ENCODE data around the gene SPC24. TPM values are rescaled to one million over a fixed set of nuclear protein-coding genes. Genes with fewer than 3 reads are reported as not detected.

SPC24 gene
- total and polyA plus RNA-seq, 8 donors, result 0.20 to 1.4 (median 0.55) TPM

DNA sequence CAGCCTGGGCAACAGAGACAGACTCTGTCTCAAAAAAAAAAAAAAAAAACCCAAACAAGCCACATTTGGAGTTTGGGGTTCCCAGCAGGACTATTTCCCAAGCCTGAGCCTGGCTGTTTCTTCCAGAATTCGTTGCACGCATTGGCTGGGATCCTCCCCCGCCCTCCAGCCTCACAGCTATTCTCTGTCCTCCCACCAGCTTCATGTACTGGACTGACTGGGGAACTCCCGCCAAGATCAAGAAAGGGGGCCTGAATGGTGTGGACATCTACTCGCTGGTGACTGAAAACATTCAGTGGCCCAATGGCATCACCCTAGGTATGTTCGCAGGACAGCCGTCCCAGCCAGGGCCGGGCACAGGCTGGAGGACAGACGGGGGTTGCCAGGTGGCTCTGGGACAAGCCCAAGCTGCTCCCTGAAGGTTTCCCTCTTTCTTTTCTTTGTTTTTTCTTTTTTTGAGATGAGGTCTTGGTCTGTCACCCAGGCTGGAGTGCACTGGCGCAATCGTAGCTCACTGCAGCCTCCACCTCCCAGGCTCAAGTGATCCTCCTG is 39.6 kb downstream of the SPC24 start:
- Histone ChIP-seq H3K4me1 (no peaks in the 10 kb centered on the region), H3K36me3 (peaks cover 17 to 79% (median 33%) of the 10 kb centered on the region in 3 donors), H3K27ac (no peak overlapping the region), H3K9me3 (no peaks in the 10 kb centered on the region), H3K4me3 (no peak overlapping the region), H3K27me3 (no peaks in the 10 kb centered on the region)
- intact Hi-C loops (cut with DNase I), result no loop called here
- FAIRE-seq (no peak), DNase-seq (no peak), ATAC-seq (no peak)
- TF ChIP-seq, protein P1, sequence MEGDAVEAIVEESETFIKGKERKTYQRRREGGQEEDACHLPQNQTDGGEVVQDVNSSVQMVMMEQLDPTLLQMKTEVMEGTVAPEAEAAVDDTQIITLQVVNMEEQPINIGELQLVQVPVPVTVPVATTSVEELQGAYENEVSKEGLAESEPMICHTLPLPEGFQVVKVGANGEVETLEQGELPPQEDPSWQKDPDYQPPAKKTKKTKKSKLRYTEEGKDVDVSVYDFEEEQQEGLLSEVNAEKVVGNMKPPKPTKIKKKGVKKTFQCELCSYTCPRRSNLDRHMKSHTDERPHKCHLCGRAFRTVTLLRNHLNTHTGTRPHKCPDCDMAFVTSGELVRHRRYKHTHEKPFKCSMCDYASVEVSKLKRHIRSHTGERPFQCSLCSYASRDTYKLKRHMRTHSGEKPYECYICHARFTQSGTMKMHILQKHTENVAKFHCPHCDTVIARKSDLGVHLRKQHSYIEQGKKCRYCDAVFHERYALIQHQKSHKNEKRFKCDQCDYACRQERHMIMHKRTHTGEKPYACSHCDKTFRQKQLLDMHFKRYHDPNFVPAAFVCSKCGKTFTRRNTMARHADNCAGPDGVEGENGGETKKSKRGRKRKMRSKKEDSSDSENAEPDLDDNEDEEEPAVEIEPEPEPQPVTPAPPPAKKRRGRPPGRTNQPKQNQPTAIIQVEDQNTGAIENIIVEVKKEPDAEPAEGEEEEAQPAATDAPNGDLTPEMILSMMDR (IDR thresholded peaks at IDR 0.05), result no peak
- WGBS, 2 donors, result 88 to 89% methylated on average over 11 of the region's 11 CpGs

DNA sequence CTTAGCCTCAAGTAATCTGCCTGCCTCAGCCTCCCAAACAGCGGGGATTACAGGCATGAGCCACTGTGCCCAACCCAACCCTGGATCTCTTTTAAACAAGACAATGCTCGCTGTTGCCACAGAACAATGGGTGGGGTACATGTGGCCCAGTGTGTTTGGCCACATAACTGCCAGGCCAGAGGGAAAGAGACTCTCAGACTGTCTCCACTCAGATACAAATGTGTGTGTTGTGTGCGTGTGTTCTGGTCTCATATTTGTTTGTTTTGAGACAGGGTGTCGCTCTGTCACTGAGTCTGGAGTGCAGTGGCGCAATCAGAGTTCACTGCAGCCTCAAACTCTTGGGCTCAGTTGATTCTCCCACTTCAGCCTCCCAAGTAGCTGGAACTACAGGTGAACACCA is 40.5 kb downstream of the SPC24 start:
- H3K27ac ChIP-seq, result no peak overlapping the region
- intact Hi-C loops (cut with DNase I), result no loop called here
- no peaks in the 10 kb centered on the region for H3K4me1 ChIP-seq
- TF ChIP-seq, protein P1 (IDR thresholded peaks at IDR 0.05), result no peak
- ATAC-seq (no peak), DNase-seq (no peak), FAIRE-seq (no peak)
- H3K9me3 ChIP-seq, result no peaks in the 10 kb centered on the region
- no peak overlapping the region for H3K4me3 ChIP-seq
- H3K27me3 ChIP-seq, result no peaks in the 10 kb centered on the region
- peaks cover 17 to 76% (median 24%) of the 10 kb centered on the region in 3 donors for H3K36me3 ChIP-seq
- WGBS, 2 donors, result 92 to 94% methylated on average over 5 of the region's 5 CpGs

DNA sequence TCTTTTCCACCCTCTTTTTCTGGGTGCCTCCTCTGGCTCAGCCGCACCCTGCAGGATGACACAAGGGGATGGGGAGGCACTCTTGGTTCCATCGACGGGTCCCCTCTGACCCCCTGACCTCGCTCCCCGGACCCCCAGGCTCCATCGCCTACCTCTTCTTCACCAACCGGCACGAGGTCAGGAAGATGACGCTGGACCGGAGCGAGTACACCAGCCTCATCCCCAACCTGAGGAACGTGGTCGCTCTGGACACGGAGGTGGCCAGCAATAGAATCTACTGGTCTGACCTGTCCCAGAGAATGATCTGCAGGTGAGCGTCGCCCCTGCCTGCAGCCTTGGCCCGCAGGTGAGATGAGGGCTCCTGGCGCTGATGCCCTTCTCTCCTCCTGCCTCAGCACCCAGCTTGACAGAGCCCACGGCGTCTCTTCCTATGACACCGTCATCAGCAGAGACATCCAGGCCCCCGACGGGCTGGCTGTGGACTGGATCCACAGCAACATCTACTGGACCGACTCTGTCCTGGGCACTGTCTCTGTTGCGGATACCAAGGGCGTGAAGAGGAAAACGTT is 42.4 kb downstream of the SPC24 start:
- Histone ChIP-seq H3K27me3 (no peaks in the 10 kb centered on the region), H3K27ac (no peak overlapping the region), H3K9me3 (no peaks in the 10 kb centered on the region), H3K4me1 (no peaks in the 10 kb centered on the region), H3K4me3 (no peak overlapping the region), H3K36me3 (peaks cover 20 to 76% (median 30%) of the 10 kb centered on the region in 3 donors)
- FAIRE-seq, result no peak
- TF ChIP-seq, protein P1 (IDR thresholded peaks at IDR 0.05), result no peak
- 93 to 94% methylated on average over 27 of the region's 27 CpGs for WGBS, 2 donors
- no peak for DNase-seq
- intact Hi-C loops (cut with DNase I), result no loop called here
- no peak for ATAC-seq

DNA sequence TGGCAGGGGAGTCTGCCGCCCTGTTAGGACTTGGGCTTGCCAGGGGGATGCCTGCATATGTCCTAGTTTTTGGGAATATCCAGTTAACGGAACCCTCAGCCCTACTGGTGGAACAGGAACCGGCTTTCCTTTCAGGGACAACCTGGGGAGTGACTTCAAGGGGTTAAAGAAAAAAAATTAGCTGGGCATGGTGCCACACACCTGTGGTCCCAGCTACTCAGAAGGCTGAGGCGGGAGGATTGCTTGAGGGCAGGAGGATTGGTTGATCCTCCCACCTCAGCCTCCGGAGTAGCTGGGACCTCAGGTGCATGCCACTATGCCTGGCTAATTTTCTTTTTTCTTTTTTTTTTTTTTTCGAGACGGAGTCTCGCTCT is 43.8 kb downstream of the SPC24 start:
- no peaks in the 10 kb centered on the region for H3K27me3 ChIP-seq
- H3K27ac ChIP-seq, result no peak overlapping the region
- ATAC-seq (no peak), DNase-seq (no peak), FAIRE-seq (no peak)
- no peak overlapping the region for H3K4me3 ChIP-seq
- intact Hi-C loops (cut with DNase I), result no loop called here
- peaks cover 14 to 81% (median 39%) of the 10 kb centered on the region in 3 donors for H3K36me3 ChIP-seq
- no peaks in the 10 kb centered on the region for H3K9me3 ChIP-seq
- WGBS, 2 donors, result 68 to 88% methylated on average over 8 of the region's 8 CpGs
- TF ChIP-seq, protein P1 (IDR thresholded peaks at IDR 0.05), result no peak
- H3K4me1 ChIP-seq, result no peaks in the 10 kb centered on the region

DNA sequence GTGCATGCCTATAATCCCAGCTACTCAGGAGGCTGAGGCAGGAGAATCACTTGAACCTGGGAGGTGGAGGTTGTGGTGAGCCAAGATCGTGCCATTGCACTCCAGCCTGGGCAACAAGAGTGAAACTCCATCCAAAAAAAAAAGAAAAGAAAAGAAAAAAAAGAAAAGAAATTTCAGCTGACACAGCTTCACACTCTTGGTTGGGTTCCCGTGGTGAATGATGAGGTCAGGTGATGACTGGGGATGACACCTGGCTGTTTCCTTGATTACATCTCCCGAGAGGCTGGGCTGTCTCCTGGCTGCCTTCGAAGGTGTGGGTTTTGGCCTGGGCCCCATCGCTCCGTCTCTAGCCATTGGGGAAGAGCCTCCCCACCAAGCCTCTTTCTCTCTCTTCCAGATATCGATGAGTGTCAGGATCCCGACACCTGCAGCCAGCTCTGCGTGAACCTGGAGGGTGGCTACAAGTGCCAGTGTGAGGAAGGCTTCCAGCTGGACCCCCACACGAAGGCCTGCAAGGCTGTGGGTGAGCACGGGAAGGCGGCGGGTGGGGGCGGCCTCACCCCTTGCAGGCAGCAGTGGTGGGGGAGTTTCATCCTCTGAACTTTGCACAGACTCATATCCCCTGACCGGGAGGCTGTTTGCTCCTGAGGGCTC is 44.3 kb downstream of the SPC24 start:
- ATAC-seq (no peak), FAIRE-seq (no peak), DNase-seq (no peak)
- H3K4me1 ChIP-seq, result no peaks in the 10 kb centered on the region
- H3K4me3 ChIP-seq, result no peak overlapping the region
- H3K27ac ChIP-seq, result no peak overlapping the region
- peaks cover 15 to 81% (median 38%) of the 10 kb centered on the region in 3 donors for H3K36me3 ChIP-seq
- no peaks in the 10 kb centered on the region for H3K27me3 ChIP-seq
- intact Hi-C loops (cut with DNase I), result no loop called here
- H3K9me3 ChIP-seq, result no peaks in the 10 kb centered on the region
- TF ChIP-seq, protein P1 (IDR thresholded peaks at IDR 0.05), result no peak
- 96% methylated on average over 15 of the region's 15 CpGs for WGBS, 2 donors

Data from pancreas (tissue), 10 donors.